Fibroblast of lung (primary cell): ENCODE measurements around the gene FAM228A. TPM values are rescaled to one million over a fixed set of nuclear protein-coding genes. Genes with fewer than 3 reads are reported as not detected.

Experiments used
- DNase-seq, 2 donors: peaks; one replicate each; pipeline versions ENCODE4 v3.0.0 to v3.0.0-alpha.2; 2010; ENCODE audit warnings: low read depth in 2 of 2
- H2AFZ ChIP-seq: 2 replicates; pipeline ENCODE4 v1.5.1; 2012; ENCODE audit warnings: low read length, control low read depth, inconsistent platforms
- H3K27ac ChIP-seq: 2 replicates; pipeline ENCODE4 v1.5.1; 2011; ENCODE audit warnings: low read length, control low read depth; ENCODE audit not compliant: insufficient read depth
- H3K27me3 ChIP-seq: 2 replicates; pipeline ENCODE4 v1.5.1; 2011; ENCODE audit warnings: mild to moderate bottlenecking, low read length; ENCODE audit not compliant: control insufficient read depth, insufficient read depth
- H3K36me3 ChIP-seq: 2 replicates; pipeline ENCODE4 v1.5.1; 2011; ENCODE audit warnings: low read length; ENCODE audit not compliant: control insufficient read depth, insufficient read depth
- H3K4me1 ChIP-seq: 2 replicates; pipeline ENCODE4 v1.5.1; 2011; ENCODE audit warnings: low read length; ENCODE audit not compliant: control insufficient read depth, insufficient read depth; ENCODE audit errors: extremely low read depth
- H3K4me2 ChIP-seq: 2 replicates; pipeline ENCODE4 v1.5.1; 2011; ENCODE audit warnings: low read length, control low read depth; ENCODE audit not compliant: insufficient read depth; ENCODE audit errors: extremely low read depth
- H3K4me3 ChIP-seq, 4 experiments: fragments of 200-600 bp in 1 of 4; sonication (generic) in 1 of 4; replicated peaks in 1 of 4; 2 replicates each; pipeline ENCODE4 v1.5.1; 2011 to 2016; ENCODE audit warnings: low read length in 4 of 4, low read depth in 3 of 4, mild to moderate bottlenecking in 3 of 4, control low read depth in 2 of 4, inconsistent platforms in 1 of 4, mixed read lengths in 1 of 4; ENCODE audit not compliant: insufficient read depth in 1 of 4; ENCODE audit errors: control extremely low read depth in 1 of 4
- H3K79me2 ChIP-seq: 2 replicates; pipeline ENCODE4 v1.5.1; 2012; ENCODE audit warnings: mild to moderate bottlenecking, low read length, inconsistent platforms; ENCODE audit not compliant: control insufficient read depth, insufficient read depth
- H3K9ac ChIP-seq: 2 replicates; pipeline ENCODE4 v1.5.1; 2011; ENCODE audit warnings: mild to moderate bottlenecking, low read length, control low read depth; ENCODE audit not compliant: insufficient read depth
- H3K9me3 ChIP-seq: 2 replicates; pipeline ENCODE4 v1.5.1; 2012; ENCODE audit warnings: low read depth, low read length; ENCODE audit not compliant: control insufficient read depth, insufficient read depth
- H4K20me1 ChIP-seq: 2 replicates; pipeline ENCODE4 v1.5.1; 2011; ENCODE audit warnings: low read length; ENCODE audit not compliant: control insufficient read depth, insufficient read depth; ENCODE audit errors: extremely low read depth
- CTCF ChIP-seq, 2 donors: IDR thresholded peaks in 1 of 2; conservative IDR thresholded peaks in 1 of 2; 1 replicate in 1 of 2; 2 replicates in 1 of 2; pipeline ENCODE4 v1.5.1; 2011 to 2012; ENCODE audit warnings: low read length in 2 of 2, control low read depth in 1 of 2, inconsistent platforms in 1 of 2, low read depth in 1 of 2, mild to moderate bottlenecking in 1 of 2
- EZH2 ChIP-seq: IDR thresholded peaks from 2 replicates; pipeline ENCODE4 v1.5.1; 2012; ENCODE audit warnings: low read length, control low read depth, mild to moderate bottlenecking; ENCODE audit errors: missing control alignments
- polyA plus RNA-seq, 2 donors: library from polyadenylated mRNA; depleted of rRNA in 1 of 2; stranded (reverse) in 1 of 2; unstranded in 1 of 2; fragments of >200 nt; gene quantifications; 2 replicates each; pipeline ENCODE4 v1.2.1, GENCODE V29; 2011 to 2012; ENCODE audit warnings: missing spikeins in 1 of 2
- total RNA-seq: library from RNA; depleted of rRNA; stranded (reverse); fragments of >200 nt; gene quantifications from 2 replicates; pipeline ENCODE4 v1.2.1, GENCODE V29; 2014

FAM228A gene
- total and polyA plus RNA-seq, 2 donors (not counting 1 experiment from before 2014, with no cell fraction given): 0.99 to 4.3 TPM

- Histone ChIP-seq H4K20me1 (no peaks in the 10 kb centered on the region), H2AFZ (no peak overlapping the region), H3K36me3 (peaks cover 7% of the 10 kb centered on the region), H3K79me2 (no peaks in the 10 kb centered on the region), H3K9ac (no peak overlapping the region), H3K4me2 (no peak overlapping the region), H3K27ac (no peak overlapping the region), H3K9me3 (no peaks in the 10 kb centered on the region), H3K4me1 (no peaks in the 10 kb centered on the region), H3K4me3 (no peak overlapping the region), H3K27me3 (no peaks in the 10 kb centered on the region)
- no peak for TF ChIP-seq CTCF (conservative IDR thresholded peaks at IDR 0.05 in 1 of 2, IDR thresholded peaks at IDR 0.05 in 1 of 2; ENCODE audit: low read depth in 1 of 2, low read length in 2 of 2)
- no peak for TF ChIP-seq EZH2
- no peak for DNase-seq
These were observed 33.6 kb downstream of the FAM228A start for GRCh38 chr2:24208490-24208889.

- no peak overlapping the region for H3K4me2 ChIP-seq
- no peaks in the 10 kb centered on the region for H3K4me1 ChIP-seq
- no peak overlapping the region for H3K9ac ChIP-seq
- TF ChIP-seq EZH2 (no peak), CTCF (conservative IDR thresholded peaks at IDR 0.05 in 1 of 2, IDR thresholded peaks at IDR 0.05 in 1 of 2; ENCODE audit: low read depth in 1 of 2, low read length in 2 of 2) (no peak)
- H3K79me2 ChIP-seq: no peaks in the 10 kb centered on the region
- no peak overlapping the region for H2AFZ ChIP-seq
- H3K4me3 ChIP-seq: no peak overlapping the region
- H3K36me3 ChIP-seq: peaks cover 5% of the 10 kb centered on the region
- H3K27me3 ChIP-seq: no peaks in the 10 kb centered on the region
- H3K27ac ChIP-seq: no peak overlapping the region
- no peaks in the 10 kb centered on the region for H3K9me3 ChIP-seq
- DNase-seq: no peak
- no peaks in the 10 kb centered on the region for H4K20me1 ChIP-seq
These were observed 34.7 kb downstream of the FAM228A start for GRCh38 chr2:24209389-24210105.

- Histone ChIP-seq H3K9ac (no peak overlapping the region), H3K27ac (no peak overlapping the region), H3K9me3 (no peaks in the 10 kb centered on the region), H3K79me2 (no peaks in the 10 kb centered on the region), H3K4me1 (no peaks in the 10 kb centered on the region), H3K4me3 (no peak overlapping the region), H3K36me3 (peaks cover 5% of the 10 kb centered on the region), H3K4me2 (no peak overlapping the region), H2AFZ (no peak overlapping the region), H4K20me1 (no peaks in the 10 kb centered on the region), H3K27me3 (no peaks in the 10 kb centered on the region)
- no peak for TF ChIP-seq EZH2
- TF ChIP-seq CTCF (conservative IDR thresholded peaks at IDR 0.05 in 1 of 2, IDR thresholded peaks at IDR 0.05 in 1 of 2; ENCODE audit: low read depth in 1 of 2, low read length in 2 of 2): no peak
- no peak for DNase-seq
These were observed 35.2 kb downstream of the FAM228A start for GRCh38 chr2:24210106-24210455.
